MM.1S (cell line): ENCODE measurements around the gene POMGNT2.

Source experiments
- DNase-seq: peaks from one replicate; pipeline ENCODE4 v3.0.0-alpha.2; 2015
- H2AFZ ChIP-seq: fragments of 300-600 bp; sonication (generic); 2 replicates; pipeline ENCODE4 v1.6.0; 2016; ENCODE audit warnings: antibody characterized with exemption, low read length
- H3F3A ChIP-seq: fragments of 300-600 bp; sonication (generic); 2 replicates; pipeline ENCODE4 v1.6.1; 2016; ENCODE audit warnings: mild to moderate bottlenecking, antibody characterized with exemption, low read length, moderate library complexity, mixed read lengths; ENCODE audit not compliant: insufficient read depth
- H3K27ac ChIP-seq: fragments of 300-600 bp; sonication (generic); 2 replicates; pipeline ENCODE4 v1.5.1; 2016; ENCODE audit warnings: mild to moderate bottlenecking, low read length
- H3K27me3 ChIP-seq: fragments of 300-600 bp; sonication (generic); replicated peaks from 2 replicates; pipeline ENCODE4 v1.6.0; 2016; ENCODE audit warnings: low read length; ENCODE audit not compliant: insufficient read depth
- H3K36me3 ChIP-seq: fragments of 300-600 bp; sonication (generic); replicated peaks from 2 replicates; pipeline ENCODE4 v1.6.1; 2016; ENCODE audit warnings: mild to moderate bottlenecking, low read length, mixed read lengths; ENCODE audit not compliant: insufficient read depth
- H3K4me1 ChIP-seq: fragments of 300-600 bp; sonication (generic); 2 replicates; pipeline ENCODE4 v1.6.1; 2016; ENCODE audit warnings: low read length, mixed read lengths
- H3K4me2 ChIP-seq: fragments of 300-600 bp; sonication (generic); 2 replicates; pipeline ENCODE4 v1.6.0; 2016; ENCODE audit warnings: low read depth, low read length
- H3K4me3 ChIP-seq: fragments of 300-600 bp; sonication (generic); 2 replicates; pipeline ENCODE4 v1.5.1; 2016; ENCODE audit warnings: low read length, mixed read lengths
- H3K79me2 ChIP-seq: fragments of 300-600 bp; sonication (generic); 2 replicates; pipeline ENCODE4 v1.6.1; 2016; ENCODE audit warnings: mixed run types, low read length, mixed read lengths
- H3K9ac ChIP-seq: fragments of 300-600 bp; sonication (generic); 2 replicates; pipeline ENCODE4 v1.6.1; 2016; ENCODE audit warnings: low read length, mixed read lengths
- H3K9me2 ChIP-seq: fragments of 300-600 bp; sonication (generic); replicated peaks from 2 replicates; pipeline ENCODE4 v1.6.1; 2016; ENCODE audit warnings: mild to moderate bottlenecking, low read length, mixed read lengths; ENCODE audit not compliant: insufficient read depth
- H3K9me3 ChIP-seq: fragments of 300-600 bp; sonication (generic); replicated peaks from 2 replicates; pipeline ENCODE4 v1.6.1; 2016; ENCODE audit warnings: mild to moderate bottlenecking, low read length, mixed read lengths; ENCODE audit not compliant: insufficient read depth
- H4K20me1 ChIP-seq: fragments of 300-600 bp; sonication (generic); 2 replicates; pipeline ENCODE4 v1.6.1; 2016; ENCODE audit warnings: mild to moderate bottlenecking, low read length, moderate library complexity, mixed read lengths; ENCODE audit not compliant: insufficient read depth
- EZH2 ChIP-seq: fragments of 300-600 bp; sonication (generic); optimal IDR thresholded peaks from 2 replicates; pipeline ENCODE3; 2017; ENCODE audit warnings: low read depth, mild to moderate bottlenecking, antibody characterized with exemption, low read length, mixed read lengths
- EZH2phosphoT487 ChIP-seq: fragments of 300-600 bp; sonication (generic); IDR thresholded peaks from 2 replicates; pipeline ENCODE4 v1.6.1; 2018; ENCODE audit warnings: antibody characterized with exemption, low read length
- TF ChIP-seq, protein P1 (sequence below): fragments of 300-600 bp; sonication (generic); IDR thresholded peaks from 2 replicates; pipeline ENCODE4 v1.5.1; 2016; ENCODE audit warnings: antibody characterized with exemption, low read length, mixed read lengths

Gene POMGNT2

GRCh38 chr3:43034200-43034599 lies 71.7 kb downstream of the POMGNT2 start:
- DNase-seq: no peak
- Histone ChIP-seq H3K27me3 (no peaks in the 10 kb centered on the region), H3K4me3 (no peak overlapping the region), H3K4me1 (no peaks in the 10 kb centered on the region), H3K4me2 (no peak overlapping the region), H3K9me3 (no peaks in the 10 kb centered on the region), H3K9me2 (no peaks in the 10 kb centered on the region), H4K20me1 (no peaks in the 10 kb centered on the region), H3K79me2 (no peaks in the 10 kb centered on the region), H3K9ac (no peak overlapping the region), H3K36me3 (no peaks in the 10 kb centered on the region), H3K27ac (no peak overlapping the region), H2AFZ (no peak overlapping the region), H3F3A (no peaks in the 10 kb centered on the region)
- no peak for TF ChIP-seq EZH2
- no peak for TF ChIP-seq EZH2phosphoT487
- TF ChIP-seq, protein P1, sequence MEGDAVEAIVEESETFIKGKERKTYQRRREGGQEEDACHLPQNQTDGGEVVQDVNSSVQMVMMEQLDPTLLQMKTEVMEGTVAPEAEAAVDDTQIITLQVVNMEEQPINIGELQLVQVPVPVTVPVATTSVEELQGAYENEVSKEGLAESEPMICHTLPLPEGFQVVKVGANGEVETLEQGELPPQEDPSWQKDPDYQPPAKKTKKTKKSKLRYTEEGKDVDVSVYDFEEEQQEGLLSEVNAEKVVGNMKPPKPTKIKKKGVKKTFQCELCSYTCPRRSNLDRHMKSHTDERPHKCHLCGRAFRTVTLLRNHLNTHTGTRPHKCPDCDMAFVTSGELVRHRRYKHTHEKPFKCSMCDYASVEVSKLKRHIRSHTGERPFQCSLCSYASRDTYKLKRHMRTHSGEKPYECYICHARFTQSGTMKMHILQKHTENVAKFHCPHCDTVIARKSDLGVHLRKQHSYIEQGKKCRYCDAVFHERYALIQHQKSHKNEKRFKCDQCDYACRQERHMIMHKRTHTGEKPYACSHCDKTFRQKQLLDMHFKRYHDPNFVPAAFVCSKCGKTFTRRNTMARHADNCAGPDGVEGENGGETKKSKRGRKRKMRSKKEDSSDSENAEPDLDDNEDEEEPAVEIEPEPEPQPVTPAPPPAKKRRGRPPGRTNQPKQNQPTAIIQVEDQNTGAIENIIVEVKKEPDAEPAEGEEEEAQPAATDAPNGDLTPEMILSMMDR: no peak

DNA sequence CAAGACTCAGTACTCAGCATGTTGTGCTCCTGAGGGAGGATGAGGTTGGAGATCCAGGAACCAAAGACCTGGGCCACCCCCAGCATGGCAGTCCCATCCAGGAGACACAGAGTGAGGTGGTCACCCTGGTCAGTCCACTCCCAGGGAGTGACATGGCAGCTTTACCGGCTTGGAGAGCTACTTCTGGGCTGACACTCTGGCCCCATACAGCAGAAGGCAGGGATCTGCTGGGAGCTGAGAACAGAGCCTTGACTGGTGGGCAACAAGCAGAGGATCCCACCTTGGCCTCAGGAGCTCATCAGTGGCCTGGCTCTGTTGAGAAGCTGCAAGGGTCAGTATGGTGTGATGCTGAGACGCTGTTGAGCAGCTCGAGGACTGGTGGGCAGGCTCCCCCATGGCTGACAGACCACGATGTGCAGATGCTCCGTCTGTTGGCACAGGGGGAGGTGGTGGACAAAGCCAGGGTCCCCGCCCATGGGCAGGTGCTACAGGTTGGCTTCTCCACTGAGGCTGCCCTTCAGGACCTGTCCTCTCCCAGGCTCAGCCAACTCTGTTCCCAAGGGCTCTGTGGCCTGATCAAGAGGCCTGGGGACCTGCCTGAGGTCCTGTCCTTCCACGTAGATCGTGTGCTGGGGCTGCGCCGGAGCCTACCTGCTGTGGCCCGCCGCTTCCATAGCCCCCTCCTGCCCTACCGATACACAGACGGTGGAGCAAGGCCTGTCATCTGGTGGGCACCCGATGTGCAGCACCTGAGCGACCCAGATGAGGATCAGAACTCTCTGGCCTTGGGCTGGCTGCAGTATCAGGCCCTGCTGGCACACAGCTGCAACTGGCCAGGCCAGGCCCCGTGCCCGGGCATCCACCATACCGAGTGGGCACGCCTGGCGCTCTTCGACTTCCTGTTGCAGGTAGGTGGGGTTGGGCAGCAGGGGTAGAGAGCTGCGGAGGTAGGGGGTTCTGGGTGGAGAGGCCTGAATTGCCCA lies 72.9 kb downstream of the POMGNT2 start:
- no peaks in the 10 kb centered on the region for H3K9me2 ChIP-seq
- no peaks in the 10 kb centered on the region for H4K20me1 ChIP-seq
- H3F3A ChIP-seq: no peaks in the 10 kb centered on the region
- H3K4me2 ChIP-seq: no peak overlapping the region
- H3K36me3 ChIP-seq: no peaks in the 10 kb centered on the region
- H3K9me3 ChIP-seq: no peaks in the 10 kb centered on the region
- no peaks in the 10 kb centered on the region for H3K4me1 ChIP-seq
- H3K27ac ChIP-seq: no peak overlapping the region
- H3K79me2 ChIP-seq: no peaks in the 10 kb centered on the region
- H3K27me3 ChIP-seq: no peaks in the 10 kb centered on the region
- no peak overlapping the region for H2AFZ ChIP-seq
- TF ChIP-seq EZH2phosphoT487 (no peak), EZH2 (no peak)
- TF ChIP-seq, protein P1: no peak
- no peak for DNase-seq
- H3K9ac ChIP-seq: no peak overlapping the region
- H3K4me3 ChIP-seq: no peak overlapping the region

- no peak overlapping the region for H3K9ac ChIP-seq
- no peaks in the 10 kb centered on the region for H3K36me3 ChIP-seq
- H3K9me3 ChIP-seq: no peaks in the 10 kb centered on the region
- TF ChIP-seq EZH2 (no peak), EZH2phosphoT487 (no peak)
- TF ChIP-seq, protein P1: no peak
- no peaks in the 10 kb centered on the region for H3K79me2 ChIP-seq
- H3K4me2 ChIP-seq: no peak overlapping the region
- no peak overlapping the region for H3K4me3 ChIP-seq
- no peak overlapping the region for H2AFZ ChIP-seq
- DNase-seq: no peak
- no peak overlapping the region for H3K27ac ChIP-seq
- no peaks in the 10 kb centered on the region for H3F3A ChIP-seq
- no peaks in the 10 kb centered on the region for H3K4me1 ChIP-seq
- no peaks in the 10 kb centered on the region for H3K27me3 ChIP-seq
- H3K9me2 ChIP-seq: no peaks in the 10 kb centered on the region
- no peaks in the 10 kb centered on the region for H4K20me1 ChIP-seq
These were observed 73.9 kb downstream of the POMGNT2 start for GRCh38 chr3:43031889-43032545.
